DND-41 (cell line): ENCODE data around the gene SSUH2.

ENCODE experiments used
- EZH2 ChIP-seq: IDR thresholded peaks from 3 replicates; pipeline ENCODE4 v1.6.1; 2012; ENCODE audit warnings: borderline replicate concordance, low read depth, mild to moderate bottlenecking, moderate library complexity, low read length, inconsistent platforms; ENCODE audit not compliant: severe bottlenecking
- TF ChIP-seq, protein P1 (sequence below): IDR thresholded peaks from 2 replicates; pipeline ENCODE4 v1.5.1; 2012; ENCODE audit warnings: borderline replicate concordance, low read length, moderate library complexity, mild to moderate bottlenecking; ENCODE audit not compliant: poor library complexity, severe bottlenecking; ENCODE audit errors: extremely low read depth

DNA sequence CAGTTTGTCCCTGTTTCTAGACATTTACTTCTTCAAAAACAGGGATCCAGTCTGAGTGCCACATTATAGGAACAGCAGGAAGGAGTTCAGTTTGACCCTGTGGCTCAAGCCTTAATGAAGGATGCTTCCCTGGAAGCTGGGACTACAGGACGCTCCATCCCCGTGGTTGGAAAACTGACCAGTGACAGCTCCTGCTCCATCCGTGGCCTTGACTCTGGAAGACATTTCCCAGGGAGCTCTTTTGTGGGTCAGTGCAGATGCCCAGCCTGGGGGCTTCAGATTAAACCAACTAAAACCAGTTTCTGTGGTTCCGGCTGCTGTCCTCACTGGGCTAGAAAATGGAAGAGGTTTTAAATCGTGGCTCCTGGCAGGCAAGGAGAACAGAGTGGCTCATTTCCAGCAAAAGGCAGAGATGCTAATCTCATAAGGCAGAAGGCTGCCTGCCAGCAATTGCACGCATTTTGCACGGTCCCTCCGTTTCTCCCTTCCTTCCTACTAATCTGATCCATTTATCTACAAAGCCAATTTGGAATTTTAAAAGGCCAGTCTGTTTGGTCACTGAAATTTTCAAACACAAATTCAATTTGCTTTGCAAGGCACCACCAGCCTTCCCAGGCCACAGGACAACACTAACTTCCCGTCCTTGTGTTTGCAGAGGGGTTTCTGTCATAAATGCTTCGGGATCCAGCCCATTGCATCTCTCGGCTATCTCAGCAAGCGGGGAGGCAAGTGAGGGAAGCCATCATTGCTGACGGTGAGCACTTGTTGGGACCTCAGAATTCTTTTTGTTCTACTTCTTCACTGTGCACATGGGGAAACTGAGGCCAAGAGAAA is 6.2 kb upstream of the SSUH2 start:
- TF ChIP-seq, protein P1, sequence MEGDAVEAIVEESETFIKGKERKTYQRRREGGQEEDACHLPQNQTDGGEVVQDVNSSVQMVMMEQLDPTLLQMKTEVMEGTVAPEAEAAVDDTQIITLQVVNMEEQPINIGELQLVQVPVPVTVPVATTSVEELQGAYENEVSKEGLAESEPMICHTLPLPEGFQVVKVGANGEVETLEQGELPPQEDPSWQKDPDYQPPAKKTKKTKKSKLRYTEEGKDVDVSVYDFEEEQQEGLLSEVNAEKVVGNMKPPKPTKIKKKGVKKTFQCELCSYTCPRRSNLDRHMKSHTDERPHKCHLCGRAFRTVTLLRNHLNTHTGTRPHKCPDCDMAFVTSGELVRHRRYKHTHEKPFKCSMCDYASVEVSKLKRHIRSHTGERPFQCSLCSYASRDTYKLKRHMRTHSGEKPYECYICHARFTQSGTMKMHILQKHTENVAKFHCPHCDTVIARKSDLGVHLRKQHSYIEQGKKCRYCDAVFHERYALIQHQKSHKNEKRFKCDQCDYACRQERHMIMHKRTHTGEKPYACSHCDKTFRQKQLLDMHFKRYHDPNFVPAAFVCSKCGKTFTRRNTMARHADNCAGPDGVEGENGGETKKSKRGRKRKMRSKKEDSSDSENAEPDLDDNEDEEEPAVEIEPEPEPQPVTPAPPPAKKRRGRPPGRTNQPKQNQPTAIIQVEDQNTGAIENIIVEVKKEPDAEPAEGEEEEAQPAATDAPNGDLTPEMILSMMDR: no peak
- TF ChIP-seq EZH2: no peak
